ENCODE measurements around the gene RIC1. TPM values are rescaled to one million over a fixed set of nuclear protein-coding genes. Genes with fewer than 3 reads are reported as not detected.

The RIC1 gene
- total and polyA plus RNA-seq, 2 of the 8 experiments (the other 6 are each of a cell fraction or from before 2014, with no cell fraction given), result 10.7 to 24.5 TPM

GRCh38 chr9:5587024-5587423 is 41.9 kb upstream of the RIC1 start:
- Histone ChIP-seq H2BK12ac (ENCODE audit: low read depth, low read length) (no peak overlapping the region), H4K8ac (ENCODE audit: extremely low read depth, insufficient read depth, low read length) (no peak overlapping the region), H3K27ac (ENCODE audit: low read depth, low read length) (no peak overlapping the region), H3K23ac (ENCODE audit: insufficient read length) (no peak overlapping the region), H3K27me3 (replicated peaks in 1 of 4; ENCODE audit: control insufficient read depth in 3 of 4, extremely low read depth in 1 of 4, insufficient read depth in 3 of 4, low read length in 3 of 4) (no peaks in the 10 kb centered on the region), H3K9me3 (ENCODE audit: insufficient read depth in 2 of 2, low read depth in 1 of 2, low read length in 1 of 2) (no peaks in the 10 kb centered on the region), H3K23me2 (ENCODE audit: low read depth, low read length) (no peaks in the 10 kb centered on the region), H3K9ac (replicated peaks in 1 of 4; ENCODE audit: extremely low read depth in 1 of 4, low read depth in 3 of 4, low read length in 3 of 4) (no peak overlapping the region), H2AFZ (ENCODE audit: low read length) (no peak overlapping the region), H3K18ac (ENCODE audit: extremely low read depth, low read length) (no peak overlapping the region), H3K4me3 (ENCODE audit: extremely low read depth in 1 of 4, insufficient read depth in 2 of 4, low read depth in 3 of 4, low read length in 4 of 4) (no peak overlapping the region), H2BK120ac (replicated peaks; ENCODE audit: low read depth, low read length) (no peak overlapping the region), H3K56ac (replicated peaks; ENCODE audit: insufficient read length, low read depth, low read length) (no peak overlapping the region), H2BK15ac (ENCODE audit: low read length) (no peak overlapping the region), H2AK5ac (ENCODE audit: low read depth, low read length) (no peak overlapping the region), H4K5ac (ENCODE audit: insufficient read length, low read depth, low read length) (no peak overlapping the region), H3K4ac (replicated peaks; ENCODE audit: insufficient read length, low read depth, low read length) (no peak overlapping the region), H3K4me1 (replicated peaks in 1 of 4; ENCODE audit: control insufficient read depth in 3 of 4, insufficient read depth in 4 of 4, low read length in 3 of 4) (no peaks in the 10 kb centered on the region), H2BK20ac (ENCODE audit: low read length) (no peak overlapping the region), H3K36me3 (ENCODE audit: control insufficient read depth in 2 of 4, insufficient read depth in 4 of 4, low read length in 3 of 4) (no peaks in the 10 kb centered on the region), H3K79me2 (ENCODE audit: control insufficient read depth in 1 of 2, insufficient read depth in 2 of 2, low read length in 2 of 2) (no peaks in the 10 kb centered on the region), H4K91ac (replicated peaks; ENCODE audit: insufficient read length, low read length) (no peak overlapping the region), H2BK5ac (ENCODE audit: low read depth, low read length) (no peak overlapping the region), H3K4me2 (ENCODE audit: insufficient read depth in 1 of 2, low read depth in 2 of 2, low read length in 2 of 2) (no peak overlapping the region), H3K79me1 (ENCODE audit: low read depth, low read length) (no peaks in the 10 kb centered on the region), H4K20me1 (replicated peaks in 1 of 2; ENCODE audit: control insufficient read depth in 1 of 2, insufficient read depth in 2 of 2, low read length in 2 of 2) (no peaks in the 10 kb centered on the region), H3K14ac (ENCODE audit: insufficient read length) (no peak overlapping the region)
- FAIRE-seq, result no peak
- POLR2A ChIA-PET (ENCODE audit: partially characterized antibody), result interaction anchor here (1.1 kb wide), 1 partner anchor 16 kb away, joined by 3 read pairs; no protein-coding TSS in a partner anchor
- CTCF ChIA-PET (ENCODE audit: partially characterized antibody), result interaction anchor here (0.6 to 5.4 kb wide), 9 partner anchors 10 to 401 kb away, joined by 3 to 42 read pairs (median 4); partner anchors contain the start of genes CD274 and INSL6
- DNase-seq (ENCODE audit: low read depth in 1 of 2, low spot score in 2 of 2), result no peak
- 75% methylated on average over 1 of the region's 1 CpG; no CpG with 5 or more reads in 1 of the 2 experiments for WGBS, 2 experiments (ENCODE audit: extremely low coverage in 1 of 2, insufficient coverage in 1 of 2, insufficient read length in 1 of 2, insufficient replicate concordance in 2 of 2, low coverage in 1 of 2, low lambda C conversion rate in 2 of 2, missing lambda C conversion rate in 1 of 2)
- no peak for TF ChIP-seq POLR2A (IDR thresholded peaks at IDR 0.05; ENCODE audit: control extremely low read depth in 1 of 2, low read depth in 2 of 2, low read length in 2 of 2)
- TF ChIP-seq SP4 (IDR thresholded peaks at IDR 0.05; ENCODE audit: low read length), result no peak
- no peak for TF ChIP-seq KDM1A (IDR thresholded peaks at IDR 0.05; ENCODE audit: borderline replicate concordance, low read length)
- TF ChIP-seq YY1 (IDR thresholded peaks at IDR 0.05; ENCODE audit: low read depth, low read length), result no peak
